ENCODE measurements around the gene MPP1.

MPP1 gene

GRCh38 chrX:154812341-154813101, 7.2 kb upstream of the MPP1 start:
- DNase-seq: no peak

- no peak for DNase-seq
Observed at GRCh38 chrX:154809939-154810665, 4.8 kb upstream of the MPP1 start.

GRCh38 chrX:154806837-154807501, 1.7 kb upstream of the MPP1 start:
- no peak for DNase-seq

- no peak for DNase-seq
Observed at GRCh38 chrX:154805696-154806091, 409 bp upstream of the MPP1 start.

- DNase-seq: no peak
Observed at GRCh38 chrX:154804261-154804956, 876 bp downstream of the MPP1 start.

GRCh38 chrX:154802947-154803346, 2.3 kb downstream of the MPP1 start:
- DNase-seq: no peak

GRCh38 chrX:154800478-154801210, 4.6 kb downstream of the MPP1 start:
- DNase-seq: no peak

- DNase-seq: no peak
Observed at GRCh38 chrX:154799556-154800348, 5.5 kb downstream of the MPP1 start.

- DNase-seq: no peak
Observed at GRCh38 chrX:154797006-154797405, 8.3 kb downstream of the MPP1 start.

- DNase-seq: no peak
Observed at GRCh38 chrX:154795016-154795415, 10.3 kb downstream of the MPP1 start.

- no peak for DNase-seq
Observed at GRCh38 chrX:154793084-154793795, 12.0 kb downstream of the MPP1 start.

- no peak for DNase-seq
Observed at GRCh38 chrX:154791939-154792338, 13.3 kb downstream of the MPP1 start.

GRCh38 chrX:154791467-154791866, 13.8 kb downstream of the MPP1 start:
- no peak for DNase-seq

GRCh38 chrX:154785716-154786115, 19.6 kb downstream of the MPP1 start:
- no peak for DNase-seq

- DNase-seq: no peak
Observed at GRCh38 chrX:154784149-154784995, 20.9 kb downstream of the MPP1 start.

- no peak for DNase-seq
Observed at GRCh38 chrX:154780968-154781367, 24.3 kb downstream of the MPP1 start.

- DNase-seq: no peak
Observed at GRCh38 chrX:154779261-154779660, 26.0 kb downstream of the MPP1 start.

GRCh38 chrX:154776753-154777152, 28.5 kb downstream of the MPP1 start:
- DNase-seq: no peak

- DNase-seq: no peak
Observed at GRCh38 chrX:154775419-154776349, 29.6 kb downstream of the MPP1 start.
